Upper lobe of right lung (tissue), 1 donor: ENCODE measurements around the gene GRK4. TPM values are rescaled to one million over a fixed set of nuclear protein-coding genes. Genes with fewer than 3 reads are reported as not detected.

ENCODE experiments used
- ATAC-seq: fragments of 200-7000 bp; cut with Tn5 transposase; one replicate; pipeline ENCODE4 v1.9.1; 2020; ENCODE audit warnings: mild to moderate bottlenecking, moderate library complexity
- DNase-seq: peaks from one replicate; pipeline ENCODE4 v3.0.0-alpha.2; 2020
- H3K27ac ChIP-seq: fragments of 200-600 bp; one replicate; pipeline ENCODE4 v1.8.0; 2022
- H3K27me3 ChIP-seq: fragments of 200-600 bp; one replicate; pipeline ENCODE4 v1.8.0; 2022; ENCODE audit warnings: mild to moderate bottlenecking
- H3K36me3 ChIP-seq: fragments of 200-600 bp; one replicate; pipeline ENCODE4 v1.8.0; 2022
- H3K4me1 ChIP-seq: fragments of 200-600 bp; one replicate; pipeline ENCODE4 v1.8.0; 2022
- H3K4me3 ChIP-seq: fragments of 200-600 bp; one replicate; pipeline ENCODE4 v1.8.0; 2022; ENCODE audit warnings: mild to moderate bottlenecking
- H3K9me3 ChIP-seq: fragments of 200-600 bp; one replicate; pipeline ENCODE4 v1.8.0; 2022
- intact Hi-C: fragments of 100-400 bp; cut with DNase I; formaldehyde crosslinking; loops from one replicate; pipeline ENCODE4 v1.11.0; 2022
- total RNA-seq: library from RNA; stranded (reverse); fragmentation: NEBNext Ultra II Directional; extraction: Animal tissue kit (Norgen Biotek cat#: 25700); gene quantifications from one replicate; pipeline ENCODE4 v1.2.1, GENCODE V29; 2021
- TF ChIP-seq, protein P1 (sequence below): fragments of 200-600 bp; IDR thresholded peaks from one replicate; pipeline ENCODE4 v1.8.0; 2022; ENCODE audit warnings: antibody characterized with exemption
- donor health status: DM: no; HTN: yes; CAD: no; lungs with severe emphysema.

GRK4 gene
- total RNA-seq, 1 donor from 2014 or later: 8.0 TPM

GRCh38 chr4:3016961-3017360 is 53.6 kb downstream of the GRK4 start:
- ATAC-seq: no peak

DNA sequence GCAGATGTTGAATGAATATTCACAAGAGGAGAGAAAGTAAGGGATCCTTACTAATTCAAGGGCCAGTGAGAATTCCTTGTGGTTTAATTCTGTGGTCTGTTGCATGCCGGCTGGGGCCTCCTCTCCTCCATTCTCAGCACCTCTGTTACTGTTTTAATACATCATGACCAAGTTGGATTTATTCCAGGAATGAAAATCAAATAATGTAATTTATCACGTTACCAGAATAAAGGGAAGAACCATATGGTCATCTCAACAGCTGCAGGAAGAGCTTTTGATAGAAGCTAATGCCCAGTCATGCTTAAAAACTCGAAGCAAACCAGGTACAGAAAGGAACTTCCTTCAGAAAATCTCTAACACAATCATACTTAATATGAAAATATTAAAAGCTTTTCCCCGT is 54.1 kb downstream of the GRK4 start:
- H3K27ac ChIP-seq: no peak overlapping the region
- no peaks in the 10 kb centered on the region for H3K4me1 ChIP-seq
- ATAC-seq: no peak
- H3K9me3 ChIP-seq: no peaks in the 10 kb centered on the region
- TF ChIP-seq, protein P1, sequence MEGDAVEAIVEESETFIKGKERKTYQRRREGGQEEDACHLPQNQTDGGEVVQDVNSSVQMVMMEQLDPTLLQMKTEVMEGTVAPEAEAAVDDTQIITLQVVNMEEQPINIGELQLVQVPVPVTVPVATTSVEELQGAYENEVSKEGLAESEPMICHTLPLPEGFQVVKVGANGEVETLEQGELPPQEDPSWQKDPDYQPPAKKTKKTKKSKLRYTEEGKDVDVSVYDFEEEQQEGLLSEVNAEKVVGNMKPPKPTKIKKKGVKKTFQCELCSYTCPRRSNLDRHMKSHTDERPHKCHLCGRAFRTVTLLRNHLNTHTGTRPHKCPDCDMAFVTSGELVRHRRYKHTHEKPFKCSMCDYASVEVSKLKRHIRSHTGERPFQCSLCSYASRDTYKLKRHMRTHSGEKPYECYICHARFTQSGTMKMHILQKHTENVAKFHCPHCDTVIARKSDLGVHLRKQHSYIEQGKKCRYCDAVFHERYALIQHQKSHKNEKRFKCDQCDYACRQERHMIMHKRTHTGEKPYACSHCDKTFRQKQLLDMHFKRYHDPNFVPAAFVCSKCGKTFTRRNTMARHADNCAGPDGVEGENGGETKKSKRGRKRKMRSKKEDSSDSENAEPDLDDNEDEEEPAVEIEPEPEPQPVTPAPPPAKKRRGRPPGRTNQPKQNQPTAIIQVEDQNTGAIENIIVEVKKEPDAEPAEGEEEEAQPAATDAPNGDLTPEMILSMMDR: no peak
- no peak overlapping the region for H3K4me3 ChIP-seq
- H3K27me3 ChIP-seq: no peaks in the 10 kb centered on the region
- intact Hi-C loops: no loop called here
- DNase-seq: no peak
- no peaks in the 10 kb centered on the region for H3K36me3 ChIP-seq

More at GRCh38 chr4:3016961-3017360, 53.6 kb downstream of the GRK4 start:
- Histone ChIP-seq H3K9me3 (no peaks in the 10 kb centered on the region), H3K27ac (no peak overlapping the region), H3K4me1 (no peaks in the 10 kb centered on the region), H3K27me3 (no peaks in the 10 kb centered on the region), H3K4me3 (no peak overlapping the region), H3K36me3 (no peaks in the 10 kb centered on the region)
- TF ChIP-seq, protein P1: no peak
- intact Hi-C loops: no loop called here
- DNase-seq: no peak

- Histone ChIP-seq H3K9me3 (no peaks in the 10 kb centered on the region), H3K36me3 (no peaks in the 10 kb centered on the region), H3K4me3 (no peak overlapping the region), H3K4me1 (no peaks in the 10 kb centered on the region), H3K27ac (no peak overlapping the region), H3K27me3 (no peaks in the 10 kb centered on the region)
- no peak for DNase-seq
- intact Hi-C loops: no loop called here
- no peak for ATAC-seq
- TF ChIP-seq, protein P1: no peak
These were observed 55.9 kb downstream of the GRK4 start for GRCh38 chr4:3019145-3019846.

DNA sequence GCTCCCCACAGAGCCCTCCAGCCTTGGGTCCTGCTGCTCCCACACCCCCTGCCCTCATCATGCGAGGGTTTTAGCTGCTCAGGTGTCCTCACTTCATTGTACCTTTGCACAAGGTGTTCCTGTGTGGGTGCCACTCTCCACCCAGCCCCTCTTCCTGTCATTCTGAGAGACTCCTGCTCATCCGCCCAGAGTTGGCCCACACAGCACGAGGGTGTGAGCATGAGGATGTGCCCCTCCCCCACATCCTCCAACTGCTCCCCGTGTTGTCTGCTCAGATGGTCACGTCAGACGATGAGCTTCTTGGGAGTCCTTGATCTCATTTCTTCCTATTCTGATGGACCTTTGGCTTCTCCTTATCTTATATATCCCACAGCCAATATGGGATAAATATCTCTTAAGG is 57.8 kb downstream of the GRK4 start:
- Histone ChIP-seq H3K9me3 (no peaks in the 10 kb centered on the region), H3K4me1 (no peaks in the 10 kb centered on the region), H3K27ac (no peak overlapping the region), H3K4me3 (no peak overlapping the region), H3K27me3 (no peaks in the 10 kb centered on the region), H3K36me3 (no peaks in the 10 kb centered on the region)
- intact Hi-C loops: no loop called here
- TF ChIP-seq, protein P1: no peak
- DNase-seq: no peak
- no peak for ATAC-seq

GRCh38 chr4:3021627-3022026 is 58.3 kb downstream of the GRK4 start:
- ATAC-seq: no peak
- no peak for DNase-seq
- H3K4me3 ChIP-seq: no peak overlapping the region

More at GRCh38 chr4:3021627-3022026, 58.3 kb downstream of the GRK4 start:
- Histone ChIP-seq H3K36me3 (no peaks in the 10 kb centered on the region), H3K4me1 (no peaks in the 10 kb centered on the region), H3K9me3 (no peaks in the 10 kb centered on the region), H3K27me3 (no peaks in the 10 kb centered on the region), H3K27ac (no peak overlapping the region)
- intact Hi-C loops: no loop called here
- TF ChIP-seq, protein P1: no peak
